Kidney glomerular epithelial cell (primary cell): ENCODE measurements around the gene NRTN.
"Not testable (repeated sequence)": the region's sequence is repeated elsewhere in the genome, so short reads cannot be mapped to it uniquely, and the experiment has no call there.

Source experiments
- DNase-seq: peaks from one replicate; lab custom pipeline; 2025; lab: John Stamatoyannopoulos, UW

NRTN gene

DNA sequence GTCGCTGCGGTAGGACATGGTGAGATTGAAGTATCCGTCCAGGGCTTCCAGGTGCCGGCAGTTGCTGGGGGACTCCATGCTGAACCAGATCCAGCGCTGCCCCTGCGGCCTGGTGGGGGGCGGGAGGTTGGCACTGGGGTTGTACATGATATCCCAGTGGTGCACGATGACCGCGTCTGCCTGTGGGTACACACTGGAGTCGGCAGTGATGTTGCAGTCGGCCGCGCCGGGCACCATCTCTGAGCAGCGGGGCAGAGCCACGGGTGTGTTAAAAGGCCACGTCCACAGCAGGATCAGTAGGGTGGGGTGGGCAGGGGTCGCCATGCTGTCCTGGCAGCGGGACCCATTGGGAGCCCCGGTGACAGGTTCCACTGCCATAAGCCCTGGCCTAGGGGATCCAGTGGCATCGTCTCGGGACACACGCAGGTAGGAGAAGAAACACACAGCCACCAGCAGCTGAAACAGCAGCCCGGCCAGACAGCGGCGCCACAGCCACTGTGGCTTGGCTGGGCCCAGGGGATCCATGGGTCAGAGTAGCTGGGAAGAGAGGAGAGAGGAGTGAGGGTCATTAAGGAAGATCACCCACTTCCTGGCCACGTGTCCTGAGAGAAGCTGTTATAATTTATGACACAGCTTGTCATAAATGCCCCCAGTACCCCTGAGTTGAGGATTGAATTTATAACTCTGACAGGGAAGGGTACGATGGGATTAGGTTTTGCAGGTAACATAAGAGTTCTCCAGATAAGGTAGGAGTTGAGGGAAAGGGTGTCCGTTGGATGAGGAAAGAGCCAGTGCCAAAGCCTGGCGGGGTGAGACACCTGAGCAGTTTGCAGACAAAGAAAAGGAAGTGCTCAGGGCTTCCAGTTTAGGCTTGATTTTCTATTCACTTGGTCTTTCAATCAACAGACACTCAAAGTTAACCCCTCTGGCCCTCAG, 62.6 kb downstream of the NRTN start:
- no peak for DNase-seq

- DNase-seq = no peak
Measured at GRCh38 chr19:5870986-5871394, 66.1 kb downstream of the NRTN start.

- no peak for DNase-seq
Measured at GRCh38 chr19:5873617-5874199, 68.8 kb downstream of the NRTN start.

GRCh38 chr19:5874496-5874895, 69.6 kb downstream of the NRTN start:
- not testable (repeated sequence) for DNase-seq

DNA sequence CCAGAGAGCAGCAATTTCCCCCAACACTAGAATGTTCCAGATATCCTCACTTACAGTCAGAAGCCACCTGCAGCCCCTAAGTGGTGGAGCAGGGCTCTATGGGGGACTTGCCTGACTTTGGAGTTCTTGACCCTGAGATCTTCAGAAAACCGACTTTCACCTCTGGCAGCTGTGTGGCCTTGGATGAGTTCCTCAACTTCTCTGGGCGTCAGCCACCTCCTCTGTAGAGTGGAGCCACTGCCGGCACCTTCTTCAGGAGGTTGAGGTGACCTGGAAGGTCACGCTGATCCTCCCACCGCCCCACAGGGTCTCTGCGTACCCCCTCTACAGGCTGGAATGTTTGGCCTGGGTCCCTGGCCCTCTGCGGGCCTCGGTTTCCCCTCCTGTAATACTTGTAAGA, 72.6 kb downstream of the NRTN start:
- DNase-seq = no peak

DNA sequence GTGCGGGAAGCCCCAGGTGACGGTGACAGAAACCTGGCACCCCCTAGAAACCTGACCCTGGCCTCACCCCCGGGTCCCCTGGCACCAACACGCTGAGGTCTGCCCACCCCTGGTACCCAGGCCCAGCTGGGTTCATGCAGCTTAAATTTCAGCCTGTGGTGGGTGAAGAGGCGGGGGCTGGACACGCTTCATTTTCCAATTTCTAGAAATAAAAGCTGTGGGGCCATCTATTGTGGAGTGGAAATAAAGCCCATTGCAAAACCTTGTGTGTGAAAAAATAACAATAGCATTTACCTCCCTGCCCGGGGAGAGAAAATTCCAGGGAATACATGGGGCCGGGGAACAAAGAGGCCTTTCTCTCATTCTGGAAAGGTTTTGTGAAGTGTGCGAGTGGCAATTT, 73.0 kb downstream of the NRTN start:
- no peak for DNase-seq
